MCF 10A (cell line): ENCODE measurements around the gene CYFIP1. TPM values are rescaled to one million over a fixed set of nuclear protein-coding genes. Genes with fewer than 3 reads are reported as not detected.

Experiments used
- BruUV-seq: library from RNA; stranded (reverse); fragments of 400-500 nt; replicated peaks from 2 replicates; lab custom pipeline; 2021; lab: Mats Ljungman, UMichigan
- CTCF ChIA-PET: fragments of 300-600 bp; sonication (Branson Sonifier 250); formaldehyde crosslinking; extraction: SDS; loops from one replicate; lab custom pipeline; 2021; ENCODE audit warnings: antibody characterized with exemption, inconsistent platforms; lab: Yijun Ruan, JAX
- POLR2A ChIA-PET: fragments of 300-600, 350-650 bp; sonication (Branson Sonifier 250); formaldehyde crosslinking; extraction: SDS; loops from one replicate; lab custom pipeline; 2020; ENCODE audit warnings: antibody characterized with exemption, inconsistent platforms; lab: Yijun Ruan, JAX
- DNase-seq: peaks from one replicate; pipeline ENCODE4 v3.0.0-alpha.2; 2018; ENCODE audit not compliant: unreplicated experiment
- H3K27ac Mint-ChIP-seq: one replicate; pipeline ENCODE4 v1.8.0; 2022; ENCODE audit warnings: mild to moderate bottlenecking, low read depth, mixed read lengths; ENCODE audit not compliant: unreplicated experiment
- H3K27me3 Mint-ChIP-seq: one replicate; pipeline ENCODE4 v1.8.0; 2022; ENCODE audit warnings: mixed read lengths; ENCODE audit not compliant: insufficient read depth, unreplicated experiment
- H3K36me3 Mint-ChIP-seq: one replicate; pipeline ENCODE4 v1.8.0; 2022; ENCODE audit warnings: mild to moderate bottlenecking, moderate library complexity, mixed read lengths; ENCODE audit not compliant: insufficient read depth, unreplicated experiment
- H3K4me1 Mint-ChIP-seq: one replicate; pipeline ENCODE4 v1.8.0; 2022; ENCODE audit warnings: mixed read lengths; ENCODE audit not compliant: insufficient read depth, unreplicated experiment
- H3K4me3 Mint-ChIP-seq: one replicate; pipeline ENCODE4 v1.8.0; 2022; ENCODE audit warnings: mild to moderate bottlenecking, moderate library complexity, mixed read lengths; ENCODE audit not compliant: unreplicated experiment
- H3K9me3 Mint-ChIP-seq: one replicate; pipeline ENCODE4 v1.8.0; 2022; ENCODE audit warnings: mixed read lengths; ENCODE audit not compliant: unreplicated experiment
- intact Hi-C: fragments of 100-400 bp; cut with micrococcal nuclease; formaldehyde crosslinking; loops from 2 replicates; pipeline ENCODE4 v1.14.1; 2022
- total RNA-seq: library from RNA; stranded (reverse); gene quantifications from 2 replicates; pipeline ENCODE4 v1.2.3, GENCODE V29; 2022
- TF ChIP-seq, protein P1 (sequence below): fragments of 200-600 bp; IDR thresholded peaks from one replicate; pipeline ENCODE4 v1.8.0; 2022; ENCODE audit warnings: antibody characterized with exemption, mild to moderate bottlenecking; ENCODE audit not compliant: unreplicated experiment

The CYFIP1 gene
- total RNA-seq, 1 experiment from 2014 or later = 99.1 TPM

DNA sequence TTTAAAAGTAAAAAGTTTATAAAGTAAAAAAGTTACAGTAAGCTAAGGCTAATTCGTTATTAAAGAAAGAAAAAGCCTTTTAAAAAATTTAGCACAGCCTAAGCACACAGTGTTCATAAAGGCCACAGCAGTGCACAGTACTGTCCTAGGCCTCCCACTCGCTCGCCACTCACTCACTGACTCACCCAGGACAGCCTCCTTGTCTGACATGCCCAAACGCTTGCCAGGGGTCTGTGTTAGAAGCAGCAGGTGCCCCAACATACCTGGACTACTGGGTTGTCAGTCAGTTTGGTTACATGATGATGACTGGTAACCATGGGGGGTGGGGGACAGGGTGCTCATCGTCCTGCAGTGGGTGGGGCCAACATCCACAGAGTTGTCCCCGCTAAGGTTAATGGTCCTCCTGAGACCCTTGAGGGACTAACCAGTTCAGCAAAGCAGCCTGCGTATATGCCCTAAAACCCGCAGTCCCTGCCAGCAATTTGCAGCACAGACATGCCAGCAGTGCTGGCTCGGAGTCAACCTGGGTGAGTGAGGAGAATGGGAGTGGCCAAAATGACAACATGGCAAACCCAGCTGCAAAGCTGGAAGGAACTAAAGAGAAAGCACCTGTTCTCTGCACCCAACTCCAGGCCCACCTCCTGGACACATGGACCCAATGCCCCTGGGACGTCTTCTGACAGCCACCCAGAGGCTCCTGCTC lies 49.2 kb downstream of the CYFIP1 start:
- Mint-ChIP-seq H3K9me3 (no peaks in the 10 kb centered on the region), H3K4me1 (peaks cover 11% of the 10 kb centered on the region), H3K27me3 (no peaks in the 10 kb centered on the region), H3K36me3 (peaks cover 61% of the 10 kb centered on the region), H3K4me3 (no peak overlapping the region), H3K27ac (no peak overlapping the region)
- DNase-seq = peak; percentile 65
- intact Hi-C loops = loop anchor here (5.0 kb wide), 1 partner anchor 46 kb away; no protein-coding TSS in a partner anchor
- POLR2A ChIA-PET = interaction anchor here (0.6 to 1.2 kb wide), 4 partner anchors 9 to 50 kb away, joined by 3 to 4 read pairs (median 3); partner anchors contain the start of gene CYFIP1
- BruUV-seq = no TSS peak
- TF ChIP-seq, protein P1, sequence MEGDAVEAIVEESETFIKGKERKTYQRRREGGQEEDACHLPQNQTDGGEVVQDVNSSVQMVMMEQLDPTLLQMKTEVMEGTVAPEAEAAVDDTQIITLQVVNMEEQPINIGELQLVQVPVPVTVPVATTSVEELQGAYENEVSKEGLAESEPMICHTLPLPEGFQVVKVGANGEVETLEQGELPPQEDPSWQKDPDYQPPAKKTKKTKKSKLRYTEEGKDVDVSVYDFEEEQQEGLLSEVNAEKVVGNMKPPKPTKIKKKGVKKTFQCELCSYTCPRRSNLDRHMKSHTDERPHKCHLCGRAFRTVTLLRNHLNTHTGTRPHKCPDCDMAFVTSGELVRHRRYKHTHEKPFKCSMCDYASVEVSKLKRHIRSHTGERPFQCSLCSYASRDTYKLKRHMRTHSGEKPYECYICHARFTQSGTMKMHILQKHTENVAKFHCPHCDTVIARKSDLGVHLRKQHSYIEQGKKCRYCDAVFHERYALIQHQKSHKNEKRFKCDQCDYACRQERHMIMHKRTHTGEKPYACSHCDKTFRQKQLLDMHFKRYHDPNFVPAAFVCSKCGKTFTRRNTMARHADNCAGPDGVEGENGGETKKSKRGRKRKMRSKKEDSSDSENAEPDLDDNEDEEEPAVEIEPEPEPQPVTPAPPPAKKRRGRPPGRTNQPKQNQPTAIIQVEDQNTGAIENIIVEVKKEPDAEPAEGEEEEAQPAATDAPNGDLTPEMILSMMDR = no peak
- CTCF ChIA-PET = interaction anchor here (0.8 kb wide), 1 partner anchor 536 kb away, joined by 3 read pairs; no protein-coding TSS in a partner anchor

DNA sequence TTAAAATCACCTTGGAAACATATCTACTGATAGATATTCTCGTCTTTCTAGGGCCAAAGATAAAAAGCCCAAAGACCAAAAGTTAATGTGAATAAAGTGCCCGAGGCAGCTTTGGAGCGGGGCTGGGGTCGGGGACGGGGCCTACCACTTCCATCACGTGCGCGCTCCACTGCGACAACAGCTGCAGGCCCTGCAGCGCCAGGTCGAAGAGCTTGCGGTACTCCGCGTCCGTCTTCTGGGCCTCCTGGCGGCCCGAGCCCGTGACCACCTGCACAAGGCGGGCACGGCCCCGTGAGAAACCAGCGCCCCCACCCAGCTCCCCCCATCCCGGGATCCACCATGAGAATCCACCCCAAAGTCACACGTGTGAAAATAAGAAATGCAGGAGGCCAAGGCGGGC lies 52.4 kb downstream of the CYFIP1 start:
- Mint-ChIP-seq H3K27ac (no peak overlapping the region), H3K36me3 (peaks cover 57% of the 10 kb centered on the region)
- POLR2A ChIA-PET = interaction anchor here (0.6 kb wide), 1 partner anchor 8 kb away, joined by 4 read pairs; no protein-coding TSS in a partner anchor

DNA sequence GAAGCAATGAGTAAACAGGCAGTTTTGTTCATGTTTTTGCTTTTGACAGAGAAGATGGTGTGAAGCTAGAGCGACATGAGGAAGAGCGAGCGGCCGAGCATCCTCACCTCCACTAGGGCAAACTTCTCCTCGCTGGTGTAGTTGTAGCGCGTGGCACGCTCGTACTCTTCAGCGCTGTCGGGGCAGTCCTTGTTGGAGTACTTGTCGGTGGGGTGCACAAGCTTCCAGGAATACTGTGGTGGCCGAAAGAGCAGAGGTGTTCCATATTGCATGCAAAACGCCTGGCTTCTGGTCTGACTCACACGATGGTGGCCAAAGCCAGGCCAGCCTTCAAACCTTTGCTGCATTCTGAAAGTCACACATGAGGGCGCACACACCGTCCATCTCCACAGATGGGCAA lies 54.3 kb downstream of the CYFIP1 start:
- H3K27me3 Mint-ChIP-seq = no peaks in the 10 kb centered on the region
- intact Hi-C loops = no loop called here
- no peak overlapping the region for H3K4me3 Mint-ChIP-seq
- H3K9me3 Mint-ChIP-seq = no peaks in the 10 kb centered on the region
- CTCF ChIA-PET = no interaction called here
- BruUV-seq = no TSS peak
- H3K4me1 Mint-ChIP-seq = peaks cover 6% of the 10 kb centered on the region
- TF ChIP-seq, protein P1 = no peak
- POLR2A ChIA-PET = no interaction called here
- peaks cover 50% of the 10 kb centered on the region for H3K36me3 Mint-ChIP-seq
- DNase-seq = no peak
- H3K27ac Mint-ChIP-seq = no peak overlapping the region

More for the DNA sequence above, 52.4 kb downstream of the CYFIP1 start:
- CTCF ChIA-PET = interaction anchor here (0.7 kb wide), 1 partner anchor 51 kb away, joined by 4 read pairs; no protein-coding TSS in a partner anchor
- Mint-ChIP-seq H3K4me3 (no peak overlapping the region), H3K27me3 (no peaks in the 10 kb centered on the region), H3K4me1 (peaks cover 11% of the 10 kb centered on the region), H3K9me3 (no peaks in the 10 kb centered on the region)
- DNase-seq = no peak
- TF ChIP-seq, protein P1 = no peak
- BruUV-seq = no TSS peak
- intact Hi-C loops = no loop called here

DNA sequence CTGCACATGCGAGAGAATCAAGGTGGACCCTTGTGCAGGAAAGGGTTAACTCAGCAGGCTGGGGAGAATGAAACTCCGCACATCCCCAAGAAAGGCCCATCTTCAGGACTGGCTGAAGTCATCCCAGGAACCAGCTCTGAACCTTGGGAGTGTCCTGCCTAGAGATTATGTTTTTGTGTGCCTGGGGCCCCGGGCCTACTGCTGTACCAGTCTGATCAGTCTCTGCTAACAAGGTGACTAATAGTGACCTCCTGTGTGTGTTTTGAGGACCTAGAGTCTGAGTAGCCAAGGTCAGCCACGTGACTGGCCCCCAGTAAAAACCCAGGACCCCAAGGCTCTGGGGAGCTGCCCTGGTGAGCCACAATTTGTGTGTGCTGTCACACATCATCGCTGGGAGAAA lies 58.2 kb downstream of the CYFIP1 start:
- TF ChIP-seq, protein P1 = no peak
- H3K36me3 Mint-ChIP-seq = peaks cover 67% of the 10 kb centered on the region
- no peaks in the 10 kb centered on the region for H3K9me3 Mint-ChIP-seq
- ChIA-PET CTCF (interaction anchor here (0.6 kb wide), 1 partner anchor 49 kb away, joined by 5 read pairs; no protein-coding TSS in a partner anchor), POLR2A (interaction anchor here (0.6 to 1.0 kb wide), 2 partner anchors 8 to 111 kb away, joined by 3 read pairs; no protein-coding TSS in a partner anchor)
- DNase-seq = no peak
- intact Hi-C loops = no loop called here
- H3K4me3 Mint-ChIP-seq = no peak overlapping the region
- no peaks in the 10 kb centered on the region for H3K27me3 Mint-ChIP-seq
- no peak overlapping the region for H3K27ac Mint-ChIP-seq
- no TSS peak for BruUV-seq
- no peaks in the 10 kb centered on the region for H3K4me1 Mint-ChIP-seq
